SK-MEL-5 (cell line): ENCODE data around the gene SOD1. TPM values are rescaled to one million over a fixed set of nuclear protein-coding genes. Genes with fewer than 3 reads are reported as not detected.
"Not testable (repeated sequence)": the region's sequence is repeated elsewhere in the genome, so short reads cannot be mapped to it uniquely, and the experiment has no call there.

Experiments
- DNase-seq: peaks from one replicate; pipeline ENCODE4 v3.0.0-alpha.2; 2016; ENCODE audit warnings: low read depth, low spot score
- in situ Hi-C: cut with HindIII; loops from 2 replicates; pipeline ENCODE4 v1.10.0; 2016; ENCODE audit warnings: low sequenced_read_pairs, high pct_unique_total_duplicates, low pct_unique_long_range_greater_than_20kb
- total RNA-seq: library from RNA; depleted of rRNA; stranded (reverse); fragments of >200 nt; shearing (Covaris generic); gene quantifications from 2 replicates; pipeline ENCODE4 v1.2.3, GENCODE V29; 2014

SOD1 gene
- total RNA-seq, 1 experiment from 2014 or later, result 263 TPM

GRCh38 chr21:31650930-31651329 is 8.6 kb upstream of the SOD1 start:
- no peak for DNase-seq
- in situ Hi-C loops, result no loop called here

- DNase-seq, in situ Hi-C loops: not testable (repeated sequence)
Observed at GRCh38 chr21:31651491-31651890, 8.0 kb upstream of the SOD1 start.

- DNase-seq, result no peak
- in situ Hi-C loops, result no loop called here
Observed at GRCh38 chr21:31654340-31654739, 5.2 kb upstream of the SOD1 start.

- in situ Hi-C loops, DNase-seq: not testable (repeated sequence)
Observed at GRCh38 chr21:31654821-31655580, 4.5 kb upstream of the SOD1 start.

- DNase-seq, result no peak
- in situ Hi-C loops, result no loop called here
Observed at GRCh38 chr21:31656199-31657095, 3.0 kb upstream of the SOD1 start.

GRCh38 chr21:31658053-31658452 is 1.4 kb upstream of the SOD1 start:
- in situ Hi-C loops, result no loop called here

GRCh38 chr21:31659286-31659535 is 282 bp upstream of the SOD1 start:
- no peak for DNase-seq
- in situ Hi-C loops, result no loop called here

More at GRCh38 chr21:31658053-31658452, 1.4 kb upstream of the SOD1 start:
- DNase-seq, result no peak

GRCh38 chr21:31660259-31660565 is 719 bp downstream of the SOD1 start:
- DNase-seq, result peak; percentile 4
- in situ Hi-C loops, result no loop called here

GRCh38 chr21:31660591-31660990 is 1.1 kb downstream of the SOD1 start:
- in situ Hi-C loops, result no loop called here
- DNase-seq, result no peak

GRCh38 chr21:31663584-31664249 is 4.2 kb downstream of the SOD1 start:
- in situ Hi-C loops, result no loop called here
- no peak for DNase-seq

GRCh38 chr21:31665397-31665796 is 5.9 kb downstream of the SOD1 start:
- peak; percentile 87 for DNase-seq

GRCh38 chr21:31665869-31666268 is 6.4 kb downstream of the SOD1 start:
- in situ Hi-C loops, DNase-seq: not testable (repeated sequence)

More at GRCh38 chr21:31665397-31665796, 5.9 kb downstream of the SOD1 start:
- in situ Hi-C loops, result no loop called here

GRCh38 chr21:31666445-31667010 is 7.0 kb downstream of the SOD1 start:
- DNase-seq, result no peak
- in situ Hi-C loops, result no loop called here

GRCh38 chr21:31667132-31667531 is 7.6 kb downstream of the SOD1 start:
- in situ Hi-C loops, result no loop called here
- DNase-seq, result no peak

GRCh38 chr21:31667639-31668038 is 8.1 kb downstream of the SOD1 start:
- in situ Hi-C loops, result no loop called here
- peak; percentile 5 for DNase-seq

- in situ Hi-C loops, result no loop called here
- DNase-seq, result no peak
Observed at GRCh38 chr21:31668651-31669491, 9.4 kb downstream of the SOD1 start.

GRCh38 chr21:31670070-31670469 is 10.6 kb downstream of the SOD1 start:
- no peak for DNase-seq
- in situ Hi-C loops, result no loop called here
